GM19468 (cell line): ENCODE measurements around the gene GPRIN1.
"Not testable (repeated sequence)": the region's sequence is repeated elsewhere in the genome, so short reads cannot be mapped to it uniquely, and the experiment has no call there.

ENCODE experiments used
- ATAC-seq: cut with Tn5 transposase; IDR thresholded peaks from one replicate; pipeline ENCODE4 v1.9.1; 2021; ENCODE audit warnings: mild to moderate bottlenecking, moderate library complexity, moderate number of reproducible peaks; ENCODE audit not compliant: unreplicated experiment; ENCODE audit errors: extremely low read depth

The GPRIN1 gene

DNA sequence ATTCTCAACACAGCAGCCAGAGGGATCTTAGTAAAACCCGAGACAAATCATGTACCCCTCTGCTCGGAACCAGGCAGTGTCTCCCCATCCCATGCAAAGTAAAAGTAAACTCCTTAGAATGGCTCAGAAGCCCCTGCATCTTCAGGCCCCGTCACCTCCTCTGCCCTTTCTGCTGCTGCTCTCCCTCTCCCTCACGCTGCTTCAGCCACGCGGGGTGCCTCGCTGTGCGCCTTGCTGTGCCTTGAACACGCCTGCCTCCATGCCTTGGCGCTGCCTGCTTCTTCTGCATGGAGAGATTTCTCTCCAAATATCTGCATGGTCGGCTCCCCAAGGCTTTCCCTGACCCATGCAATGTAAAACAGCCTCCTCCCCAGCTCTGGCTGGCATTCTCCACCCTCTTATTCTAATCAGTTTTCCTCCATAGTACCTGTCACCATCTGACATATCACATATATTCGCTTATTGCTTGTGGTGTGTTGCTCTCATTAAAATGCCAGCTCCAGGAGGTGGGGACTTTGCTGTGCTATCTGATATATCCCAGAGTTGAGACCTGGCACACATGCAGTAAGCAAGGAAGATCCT lies 8.0 kb downstream of the GPRIN1 start:
- ATAC-seq, result no peak

DNA sequence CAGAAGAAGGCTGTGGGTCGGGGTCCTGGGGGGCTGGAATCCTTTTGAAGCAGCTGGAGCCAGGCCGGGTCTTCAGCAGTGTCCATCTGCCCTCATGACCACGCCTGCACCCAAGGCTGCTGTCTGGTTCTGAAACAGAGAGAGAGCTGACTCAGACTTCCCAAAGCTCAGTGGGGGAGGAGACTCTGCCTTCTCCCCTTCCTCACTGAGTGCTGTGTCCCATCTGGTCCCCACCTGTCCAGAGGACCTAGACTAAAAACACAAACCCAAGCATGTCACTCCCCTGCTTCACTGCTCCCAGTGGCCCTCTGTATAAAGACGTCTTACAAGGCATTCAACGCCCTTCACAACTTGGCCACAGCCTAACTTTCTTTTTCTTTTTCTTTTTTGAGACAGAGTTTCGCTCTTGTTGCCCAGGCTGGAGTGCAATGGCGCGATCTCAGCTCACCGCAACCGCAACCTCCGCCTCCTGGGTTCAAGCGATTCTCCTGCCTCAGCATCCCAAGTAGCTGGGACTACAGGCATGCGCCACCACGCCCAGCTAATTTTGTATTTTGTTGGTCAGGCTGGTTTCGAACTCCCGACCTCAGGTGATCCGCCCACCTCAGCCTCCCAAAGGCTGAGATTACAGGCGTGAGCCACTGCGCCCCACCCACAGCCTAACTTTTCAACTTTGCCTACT lies 10.1 kb downstream of the GPRIN1 start:
- not testable (repeated sequence) for ATAC-seq

DNA sequence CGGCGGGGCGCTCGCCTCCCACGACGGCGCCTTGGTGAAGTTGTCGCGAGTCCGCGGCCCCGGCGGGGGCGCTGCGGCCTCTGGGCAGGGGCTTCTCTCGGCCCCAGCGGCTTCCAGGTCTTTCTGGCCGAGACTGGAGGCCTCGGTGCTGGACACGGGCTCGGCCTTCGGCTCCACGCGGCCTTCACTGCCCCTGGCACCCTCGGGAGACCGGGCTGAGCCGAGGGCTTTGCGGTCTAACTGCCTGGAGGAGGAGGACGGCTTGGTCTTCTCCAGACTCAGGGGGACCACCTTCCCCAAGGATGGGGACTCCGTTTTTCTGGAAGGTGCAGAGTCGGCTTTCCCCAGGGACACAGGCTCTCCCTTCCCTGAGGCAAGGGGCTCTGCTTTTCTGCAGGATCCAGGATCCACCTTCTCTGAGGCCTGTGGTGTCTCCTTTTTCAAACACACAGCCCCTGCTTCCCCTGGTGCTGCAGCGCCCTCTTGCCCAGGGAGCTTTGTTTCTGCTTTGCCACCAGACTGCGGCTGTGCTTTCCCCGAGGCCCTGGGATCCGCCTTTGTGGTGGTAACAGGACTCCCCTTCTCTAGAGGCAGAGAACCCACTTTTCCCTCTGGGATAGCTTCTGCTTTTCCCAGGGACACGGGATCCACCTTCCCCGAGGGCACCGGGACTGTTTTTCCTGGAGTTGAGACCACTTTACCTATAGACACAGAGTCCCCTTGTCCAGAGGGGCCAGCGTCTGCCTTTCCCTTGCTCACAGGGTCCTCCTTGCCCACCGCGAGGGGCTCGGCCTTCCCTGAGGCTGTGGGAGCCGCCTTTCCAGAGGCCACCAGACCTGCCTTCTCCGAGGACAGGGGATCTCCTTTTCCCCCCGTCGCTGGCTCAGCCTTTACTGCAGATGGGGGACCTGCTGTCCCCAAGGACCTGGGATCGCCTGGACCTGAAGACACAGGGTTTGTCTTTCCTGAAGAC lies 12.3 kb downstream of the GPRIN1 start:
- no peak for ATAC-seq

GRCh38 chr5:176596689-176597416 lies 13.1 kb downstream of the GPRIN1 start:
- ATAC-seq, result peak; percentile 48

GRCh38 chr5:176596069-176596644 lies 13.8 kb downstream of the GPRIN1 start:
- no peak for ATAC-seq

GRCh38 chr5:176595386-176595943 lies 14.5 kb downstream of the GPRIN1 start:
- no peak for ATAC-seq

DNA sequence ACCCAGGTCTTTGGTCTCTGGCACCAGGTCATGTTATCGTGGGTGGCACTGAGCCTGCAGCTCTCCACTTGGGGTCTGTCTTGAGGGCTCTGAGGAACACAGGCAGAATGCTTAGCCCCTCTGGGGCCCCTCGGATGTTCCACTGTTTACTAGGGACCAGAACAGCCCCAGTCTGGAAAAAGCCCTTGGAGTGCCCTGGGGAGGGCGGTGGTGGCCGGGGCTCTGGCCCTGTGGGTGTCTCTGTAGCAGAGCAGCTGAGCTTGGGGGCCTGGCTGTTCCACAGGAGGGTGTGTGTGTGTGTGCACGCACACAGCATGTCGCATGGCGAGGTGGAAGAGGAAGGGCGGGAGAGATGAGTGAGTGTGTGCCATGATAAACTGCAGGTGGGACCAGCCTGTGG lies 15.4 kb downstream of the GPRIN1 start:
- ATAC-seq, result no peak

DNA sequence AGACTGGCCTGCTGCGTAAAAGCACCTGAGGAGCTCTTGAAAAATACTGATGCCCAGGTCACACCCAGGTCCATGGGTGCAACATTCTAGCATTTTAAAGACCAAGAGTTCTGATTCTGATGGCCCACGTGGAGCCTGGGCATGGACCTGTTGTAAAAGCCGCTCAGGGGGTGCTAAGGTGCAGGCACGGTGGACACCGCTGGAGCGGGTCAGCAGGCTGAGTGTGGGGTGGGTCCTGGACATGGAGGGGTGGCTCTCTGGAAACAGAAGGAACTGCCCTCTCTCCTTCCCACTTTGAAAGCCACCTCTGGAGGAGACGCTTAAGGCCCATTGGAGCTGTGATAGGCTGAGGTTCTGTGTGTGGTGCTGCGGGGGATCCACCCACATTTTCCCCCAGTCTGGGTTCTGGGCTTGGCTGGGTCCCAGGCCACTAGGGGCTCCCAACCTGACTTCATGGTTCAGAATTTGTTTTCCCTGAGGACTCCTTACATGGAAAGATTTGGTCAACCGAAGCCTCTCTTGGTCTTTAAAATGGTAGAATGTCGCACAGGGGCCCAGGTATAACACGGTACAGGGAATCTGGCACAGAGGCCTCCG lies 16.6 kb downstream of the GPRIN1 start:
- no peak for ATAC-seq

DNA sequence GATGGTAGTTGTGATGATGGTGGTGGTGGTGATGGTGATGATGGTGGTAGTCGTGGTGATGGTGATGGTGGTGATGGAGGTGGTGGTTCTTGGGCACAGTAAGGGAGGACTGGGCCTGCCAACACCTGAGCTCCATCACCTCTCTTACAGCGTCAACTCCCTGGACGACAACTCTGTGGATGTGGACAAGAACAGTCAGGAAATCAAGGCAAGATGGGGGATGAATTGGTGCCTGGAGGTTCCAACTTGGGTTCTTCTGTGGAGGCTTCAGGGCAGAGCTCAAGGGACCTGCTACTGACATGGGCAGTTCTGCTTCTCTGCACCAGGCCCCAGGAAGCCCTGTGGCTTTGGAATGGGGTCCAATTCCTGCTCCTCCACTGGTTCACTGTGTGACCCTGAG lies 17.4 kb downstream of the GPRIN1 start:
- ATAC-seq, result no peak

- ATAC-seq, result not testable (repeated sequence)
Observed at GRCh38 chr5:176591667-176592066, 18.3 kb downstream of the GPRIN1 start.

DNA sequence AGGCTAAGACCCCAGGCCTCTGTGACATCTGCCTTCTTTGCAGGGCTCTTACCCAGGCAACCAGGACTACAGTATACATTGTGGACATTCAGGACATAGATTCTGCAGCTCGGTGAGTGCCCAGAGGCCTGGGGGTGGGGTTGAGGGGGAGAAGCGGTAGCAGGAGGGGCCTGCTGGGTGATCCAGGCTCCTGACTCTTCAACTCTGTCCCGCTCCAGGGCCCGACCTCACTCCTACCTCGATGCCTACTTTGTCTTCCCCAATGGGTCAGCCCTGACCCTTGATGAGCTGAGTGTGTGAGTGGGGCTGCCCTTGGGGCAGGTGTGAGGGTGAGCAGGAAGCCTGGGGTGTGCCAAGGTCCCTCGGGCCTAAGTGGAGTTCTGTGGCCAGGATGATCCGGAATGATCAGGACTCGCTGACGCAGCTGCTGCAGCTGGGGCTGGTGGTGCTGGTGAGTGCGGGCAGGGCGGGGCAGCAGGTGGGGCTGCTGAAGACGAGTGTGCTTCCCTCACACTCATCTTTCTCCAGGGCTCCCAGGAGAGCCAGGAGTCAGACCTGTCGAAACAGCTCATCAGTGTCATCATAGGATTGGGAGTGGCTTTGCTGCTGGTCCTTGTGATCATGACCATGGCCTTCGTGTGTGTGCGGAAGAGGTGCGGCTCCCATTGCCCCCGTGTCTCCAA lies 19.8 kb downstream of the GPRIN1 start:
- no peak for ATAC-seq

DNA sequence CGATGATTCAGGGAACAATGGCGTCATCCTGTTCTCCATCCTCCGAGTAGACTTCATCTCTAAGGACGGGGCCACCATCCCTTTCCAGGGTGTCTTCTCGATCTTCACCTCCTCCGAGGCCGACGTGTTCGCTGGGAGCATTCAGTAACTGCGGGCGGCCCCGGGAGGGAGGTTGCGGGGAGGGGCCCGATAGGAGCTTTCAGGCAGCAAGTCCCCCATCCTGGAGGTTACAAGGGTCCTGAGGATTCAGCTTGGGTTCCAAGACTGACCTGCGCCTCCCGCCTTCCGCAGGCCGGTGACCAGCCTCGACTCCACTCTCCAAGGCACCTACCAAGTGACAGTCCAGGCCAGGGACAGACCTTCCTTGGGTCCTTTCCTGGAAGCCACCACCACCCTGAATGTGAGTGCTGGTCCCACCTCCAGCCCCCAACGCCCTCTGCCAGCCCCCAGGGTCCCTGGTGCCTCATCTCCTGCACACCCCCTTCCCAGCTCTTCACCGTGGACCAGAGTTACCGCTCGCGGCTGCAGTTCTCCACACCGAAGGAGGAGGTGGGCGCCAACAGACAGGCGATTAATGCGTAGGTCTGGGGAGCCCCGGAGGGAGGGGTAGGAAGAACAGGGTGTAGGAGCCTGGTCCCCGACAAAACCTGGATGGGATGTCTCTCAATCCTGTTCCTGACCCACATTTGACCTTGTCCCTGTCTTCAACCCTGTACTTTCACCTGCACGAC lies 20.8 kb downstream of the GPRIN1 start:
- no peak for ATAC-seq

DNA sequence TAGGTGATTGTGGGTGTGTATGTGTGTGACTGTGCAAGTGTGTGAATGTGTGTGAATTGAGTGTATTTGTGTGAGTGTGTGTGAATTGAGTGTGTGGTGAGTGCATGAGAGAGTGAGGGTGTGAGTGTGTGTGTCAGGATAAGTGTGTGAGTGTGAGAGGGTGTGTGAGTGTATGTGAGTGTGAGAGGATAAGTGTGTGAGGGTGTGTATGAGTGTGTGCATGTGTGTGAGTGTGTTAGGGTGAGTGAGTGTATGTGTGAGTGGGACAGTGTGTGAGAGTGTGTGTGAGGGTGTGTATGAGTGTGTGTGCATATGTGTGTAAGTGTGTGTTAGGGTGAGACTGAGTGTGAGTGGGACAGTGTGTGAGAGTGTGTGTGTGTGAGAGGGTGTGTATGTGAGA lies 21.7 kb downstream of the GPRIN1 start:
- no peak for ATAC-seq

- ATAC-seq, result no peak
Observed at GRCh38 chr5:176587398-176587797, 22.6 kb downstream of the GPRIN1 start.

DNA sequence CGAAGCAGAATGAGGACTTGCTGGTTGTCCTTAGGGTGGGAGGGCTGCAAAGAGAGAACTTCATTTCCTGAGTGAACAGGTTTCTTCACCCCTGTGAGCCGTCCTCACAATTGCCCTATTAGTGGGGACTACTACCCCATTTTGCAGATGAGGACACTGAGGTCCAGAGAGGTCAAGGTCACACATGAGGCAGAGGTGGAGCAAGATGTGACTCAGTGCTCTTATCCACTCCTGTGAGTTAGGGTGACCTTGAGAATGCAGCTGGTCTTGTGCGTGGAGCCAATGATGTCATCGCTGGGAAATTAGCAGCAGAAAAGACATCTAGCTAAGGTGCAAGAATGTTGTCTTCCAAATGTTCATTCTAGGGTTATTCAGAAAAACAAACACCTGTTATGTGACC lies 26.9 kb downstream of the GPRIN1 start:
- ATAC-seq, result no peak

GRCh38 chr5:176581361-176581760 lies 28.6 kb downstream of the GPRIN1 start:
- ATAC-seq, result no peak

DNA sequence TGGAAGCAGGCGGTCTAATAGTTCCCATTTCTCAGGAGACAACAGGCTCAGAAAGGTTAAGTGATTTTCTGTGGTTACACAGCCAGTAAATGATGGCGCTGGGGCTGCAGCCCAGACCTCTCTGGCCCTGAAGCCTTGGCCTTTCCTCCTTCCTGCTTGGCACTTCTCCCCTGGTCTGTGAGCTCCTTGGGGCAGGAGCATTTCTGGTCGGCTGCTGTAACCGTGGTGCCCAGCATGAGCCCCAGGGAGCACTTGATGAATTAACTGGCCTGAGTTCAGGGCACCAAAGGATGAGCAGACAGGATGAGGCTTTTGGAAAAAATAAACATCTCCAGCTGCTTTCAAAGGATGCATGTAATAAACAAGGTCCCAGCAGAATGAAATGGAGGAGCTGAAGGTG lies 30.6 kb downstream of the GPRIN1 start:
- no peak for ATAC-seq

DNA sequence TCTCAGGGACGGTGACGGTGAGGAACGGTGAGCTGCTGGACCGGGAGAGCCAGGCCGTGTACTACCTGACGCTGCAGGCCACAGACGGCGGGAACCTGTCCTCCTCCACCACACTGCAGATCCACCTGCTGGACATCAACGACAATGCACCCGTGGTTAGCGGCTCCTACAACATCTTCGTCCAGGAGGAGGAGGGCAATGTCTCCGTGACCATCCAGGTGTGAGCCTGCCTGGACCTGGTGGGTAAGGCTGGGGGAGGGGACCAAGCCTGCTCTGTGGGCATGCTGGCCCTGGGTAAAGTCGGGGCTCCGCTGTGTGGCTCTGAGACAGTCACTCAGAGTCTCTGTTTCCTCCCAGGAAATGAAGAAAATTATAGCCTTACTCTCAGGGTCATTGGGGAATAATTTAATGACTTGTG lies 31.6 kb downstream of the GPRIN1 start:
- ATAC-seq, result no peak
